K562 (cell line): ENCODE results near the gene NTM. TPM values are rescaled to one million over a fixed set of nuclear protein-coding genes. Genes with fewer than 3 reads are reported as not detected.

Experiments
- ATAC-seq: fragments of 200-7000 bp; cut with Tn5 transposase; 3 replicates; pipeline ENCODE4 v1.9.1; 2020; ENCODE audit warnings: moderate library complexity
- BruUV-seq: library from RNA; stranded (reverse); fragments of 400-500 nt; replicated peaks from 2 replicates; lab custom pipeline; 2021; lab: Mats Ljungman, UMichigan
- CTCF ChIA-PET: fragments of 300-600 bp; formaldehyde crosslinking; extraction: SDS; loops from one replicate; lab custom pipeline; 2021; ENCODE audit warnings: low intra/inter-chr PET ratio; lab: Yijun Ruan, JAX
- POLR2A ChIA-PET: fragments of 300-600, 350-650 bp; sonication (Branson Sonifier 250); formaldehyde crosslinking; extraction: SDS; loops from one replicate; lab custom pipeline; 2021; ENCODE audit warnings: antibody characterized with exemption, inconsistent platforms; lab: Yijun Ruan, JAX
- DNase-seq, 4 experiments: peaks; one replicate each; pipeline versions ENCODE4 v3.0.0 to v3.0.0-alpha.2; 2011 to 2018; ENCODE audit warnings: low spot score in 3 of 4, mixed read lengths in 3 of 4; ENCODE audit errors: extremely low read depth in 1 of 4
- FAIRE-seq: peaks from 2 replicates; lab custom pipeline; 2011; peaks lifted over from hg19 to GRCh38; lab: Jason Lieb, UNC
- H2AFZ ChIP-seq: 2 replicates; pipeline ENCODE4 v1.6.0; 2011; ENCODE audit warnings: low read depth, low read length, control low read depth, inconsistent platforms
- H3K27ac ChIP-seq: fragments of 200-600 bp; 3 replicates; pipeline ENCODE4 v1.8.0; 2011; ENCODE audit warnings: low read depth, mild to moderate bottlenecking, control low read depth, inconsistent platforms, low read length, moderate library complexity, mixed read lengths; ENCODE audit errors: extremely low read depth
- H3K27me3 ChIP-seq, 2 experiments: fragments of 300-600 bp in 1 of 2; 2 replicates in 1 of 2; 3 replicates in 1 of 2; pipeline versions ENCODE4 v1.6.0 to v1.8.0; 2011; ENCODE audit warnings: inconsistent platforms in 2 of 2, low read length in 2 of 2, mild to moderate bottlenecking in 1 of 2, mixed read lengths in 1 of 2, moderate library complexity in 1 of 2; ENCODE audit not compliant: control insufficient read depth in 2 of 2, insufficient read depth in 2 of 2
- H3K36me3 ChIP-seq: fragments of 300-600 bp; 3 replicates; pipeline ENCODE4 v1.8.0; 2011; ENCODE audit warnings: mild to moderate bottlenecking, low read length, inconsistent platforms; ENCODE audit not compliant: control insufficient read depth, insufficient read depth
- H3K4me1 ChIP-seq, 2 experiments: fragments of 200-600 bp in 1 of 2; replicated peaks in 1 of 2; 2 replicates in 1 of 2; 3 replicates in 1 of 2; pipeline versions ENCODE4 v1.5.1 to v1.8.0; 2011; ENCODE audit warnings: inconsistent platforms in 2 of 2, low read length in 2 of 2, mild to moderate bottlenecking in 1 of 2, mixed read lengths in 1 of 2, moderate library complexity in 1 of 2; ENCODE audit not compliant: control insufficient read depth in 2 of 2, insufficient read depth in 2 of 2
- H3K4me2 ChIP-seq: 2 replicates; pipeline ENCODE4 v1.6.1; 2011; ENCODE audit warnings: low read length, control low read depth, inconsistent platforms, mixed read lengths; ENCODE audit not compliant: insufficient read depth
- H3K4me3 ChIP-seq: fragments of 200-600 bp; sonication (generic), shearing (Covaris generic); 2 replicates; pipeline ENCODE4 v1.5.1; 2016; ENCODE audit warnings: control low read depth, inconsistent platforms
- H3K79me2 ChIP-seq: fragments of 200-600 bp; 3 replicates; pipeline ENCODE4 v1.8.0; 2011; ENCODE audit warnings: low read length, inconsistent platforms; ENCODE audit not compliant: control insufficient read depth, insufficient read depth
- H3K9ac ChIP-seq, 2 experiments: 2 replicates each; pipeline versions ENCODE4 v1.6.0 to v1.6.1; 2011; ENCODE audit warnings: low read depth in 2 of 2, low read length in 2 of 2, control low read depth in 1 of 2, inconsistent platforms in 1 of 2, mild to moderate bottlenecking in 1 of 2, mixed read lengths in 1 of 2; ENCODE audit not compliant: insufficient read depth in 1 of 2
- H3K9me1 ChIP-seq: one replicate; pipeline ENCODE4 v1.6.0; 2011; ENCODE audit warnings: inconsistent platforms, mild to moderate bottlenecking, low read length, moderate library complexity; ENCODE audit not compliant: control insufficient read depth, insufficient read depth
- H3K9me3 ChIP-seq: replicated peaks from 2 replicates; pipeline ENCODE4 v1.5.1; 2011; ENCODE audit warnings: low read depth, low read length, inconsistent platforms; ENCODE audit not compliant: control insufficient read depth, insufficient read depth
- H4K20me1 ChIP-seq: replicated peaks from 2 replicates; pipeline ENCODE4 v1.6.1; 2011; ENCODE audit warnings: low read length, inconsistent platforms, mixed read lengths; ENCODE audit not compliant: control insufficient read depth, insufficient read depth
- E2F4 ChIP-seq: sonication (generic); formaldehyde crosslinking; IDR thresholded peaks from 2 replicates; pipeline ENCODE4 v1.8.0; 2022; ENCODE audit warnings: mild to moderate bottlenecking, low read depth, missing genetic modification reagents
- ESRRB ChIP-seq: fragments of 250-450 bp; sonication (Bioruptor Pico); IDR thresholded peaks from 2 replicates; pipeline ENCODE4 v1.5.0; 2020; ENCODE audit warnings: mild to moderate bottlenecking, moderate library complexity, borderline replicate concordance
- ETV5 ChIP-seq: sonication (generic); formaldehyde crosslinking; IDR thresholded peaks from 2 replicates; pipeline ENCODE4 v1.4.0; 2020; ENCODE audit warnings: low read depth, mild to moderate bottlenecking, missing genetic modification reagents
- FOXM1 ChIP-seq, 2 experiments: fragments of 450-650 bp in 1 of 2; sonication (generic) in 1 of 2; formaldehyde crosslinking in 1 of 2; IDR thresholded peaks; 2 replicates each; pipeline versions ENCODE4 v1.6.1 to v1.9.0; 2017 to 2022; ENCODE audit warnings: low read depth in 2 of 2, mild to moderate bottlenecking in 2 of 2, missing genetic modification reagents in 1 of 2, moderate library complexity in 1 of 2
- NR1H2 ChIP-seq: sonication (generic); formaldehyde crosslinking; IDR thresholded peaks from 2 replicates; pipeline ENCODE4 v1.4.0; 2020; ENCODE audit warnings: mild to moderate bottlenecking, missing genetic modification reagents
- PHF21A ChIP-seq: fragments of 450-650 bp; IDR thresholded peaks from 2 replicates; pipeline ENCODE4 v1.6.1; 2017; ENCODE audit warnings: low read depth, borderline replicate concordance
- TFAM ChIP-seq: fragments of 250-450 bp; sonication (Bioruptor Pico); conservative IDR thresholded peaks from 2 replicates; pipeline ENCODE4 v1.5.0; 2021; ENCODE audit warnings: mild to moderate bottlenecking, moderate library complexity
- ZNF347 ChIP-seq: fragments of 450-650 bp; formaldehyde crosslinking; IDR thresholded peaks from 2 replicates; pipeline ENCODE4 v1.4.0; 2020; ENCODE audit warnings: low read depth, mild to moderate bottlenecking, moderate library complexity
- ZSCAN29 ChIP-seq: fragments of 450-650 bp; IDR thresholded peaks from 2 replicates; pipeline ENCODE4 v1.6.1; 2017
- WGBS: fragments of 100-300 bp; shearing (Covaris generic); methylation state at CpG from one replicate; pipeline ENCODE4 v1.1.6; 2016; ENCODE audit warnings: low coverage, mixed read lengths; ENCODE audit not compliant: insufficient coverage; ENCODE audit errors: missing lambda C conversion rate; 5-methylcytosine and 5-hydroxymethylcytosine counted together
- in situ Hi-C: fragments of 300-500 bp; cut with MboI; formaldehyde crosslinking; loops from 4 replicates; pipeline ENCODE4 v1.15.0; 2018; ENCODE audit warnings: inconsistent platforms, mixed read lengths
- intact Hi-C: fragments of 100-400 bp; cut with micrococcal nuclease; formaldehyde crosslinking; loops from 2 replicates; pipeline ENCODE4 v1.14.2; 2022
- polyA plus RNA-seq, 8 experiments: library from polyadenylated mRNA; depleted of rRNA in 4 of 8; stranded (reverse) in 5 of 8; unstranded in 3 of 8; fragments of >200 nt; fragmentation: Nextera tagmentation in 2 of 8; fragmentation: Illumina TruSeq in 1 of 8; extraction: Ambion mirVana in 2 of 8; extraction: Trizol in 1 of 8; gene quantifications; 2 replicates each; pipeline versions ENCODE4 v1.2.1 to v1.2.3, GENCODE V29; 2011 to 2014; ENCODE audit warnings: inconsistent platforms in 1 of 8, missing spikeins in 1 of 8
- total RNA-seq, 7 experiments: library from RNA; depleted of rRNA in 6 of 7; stranded (reverse); fragments of >200 nt in 6 of 7; fragmentation: Illumina TruSeq in 2 of 7; extraction: Trizol in 2 of 7; gene quantifications; 2 replicates each; pipeline versions ENCODE4 v1.2.1 to v1.2.3, GENCODE V29; 2011 to 2021; ENCODE audit warnings: low replicate concordance in 1 of 7
- TF ChIP-seq, protein P1 (sequence below), 2 experiments: fragments of 450-650 bp; IDR thresholded peaks; 2 replicates each; pipeline ENCODE4 v1.6.1; 2018; ENCODE audit warnings: mild to moderate bottlenecking in 2 of 2, low read depth in 1 of 2; ENCODE audit not compliant: partially characterized antibody in 2 of 2

NTM gene
- total and polyA plus RNA-seq, 9 of the 15 experiments (the other 6 are each of a cell fraction or from before 2014, with no cell fraction given): not detected

GRCh38 chr11:131422029-131422428, 51.6 kb downstream of the NTM start:
- no peaks in the 10 kb centered on the region for H3K36me3 ChIP-seq
- FAIRE-seq (no peak), DNase-seq (no peak), ATAC-seq (no peak)
- intact Hi-C loops: no loop called here
- H3K27ac ChIP-seq: no peak overlapping the region
- POLR2A ChIA-PET: interaction anchor here (0.6 kb wide), 1 partner anchor 277 kb away, joined by 3 read pairs; no protein-coding TSS in a partner anchor
- 3% methylated on average over 3 of the region's 3 CpGs for WGBS
- no peaks in the 10 kb centered on the region for H3K79me2 ChIP-seq
- no peak overlapping the region for H3K9ac ChIP-seq
- BruUV-seq: no TSS peak
- no peaks in the 10 kb centered on the region; a peak in 1 of 5 replicates for H3K27me3 ChIP-seq
- TF ChIP-seq NR1H2 (CRISPR knock-in tag) (no peak), E2F4 (CRISPR knock-in tag) (no peak)
- no peak overlapping the region for H3K4me3 ChIP-seq
- CTCF ChIA-PET: no interaction called here
- no peaks in the 10 kb centered on the region for H3K9me3 ChIP-seq
- no peak overlapping the region for H2AFZ ChIP-seq
- in situ Hi-C loops: no loop called here
- H4K20me1 ChIP-seq: no peaks in the 10 kb centered on the region
- H3K4me1 ChIP-seq: no peaks in the 10 kb centered on the region
- no peak overlapping the region for H3K4me2 ChIP-seq
- H3K9me1 ChIP-seq: no peaks in the 10 kb centered on the region

GRCh38 chr11:131422496-131422895, 52.1 kb downstream of the NTM start:
- H3K9ac ChIP-seq: no peak overlapping the region
- in situ Hi-C loops: no loop called here
- no peak overlapping the region for H3K4me3 ChIP-seq
- 0% methylated on average over 4 of the region's 4 CpGs for WGBS
- POLR2A ChIA-PET: interaction anchor here (0.6 kb wide), 1 partner anchor 277 kb away, joined by 3 read pairs; no protein-coding TSS in a partner anchor
- no peaks in the 10 kb centered on the region for H3K9me3 ChIP-seq
- FAIRE-seq (no peak), DNase-seq (no peak), ATAC-seq (no peak)
- H3K4me2 ChIP-seq: no peak overlapping the region
- H4K20me1 ChIP-seq: no peaks in the 10 kb centered on the region
- intact Hi-C loops: no loop called here
- no peaks in the 10 kb centered on the region for H3K36me3 ChIP-seq
- H3K4me1 ChIP-seq: no peaks in the 10 kb centered on the region
- H3K27me3 ChIP-seq: no peaks in the 10 kb centered on the region; a peak in 1 of 5 replicates
- no peak overlapping the region for H2AFZ ChIP-seq
- no peak overlapping the region for H3K27ac ChIP-seq
- no TSS peak for BruUV-seq
- H3K9me1 ChIP-seq: no peaks in the 10 kb centered on the region
- CTCF ChIA-PET: no interaction called here
- no peaks in the 10 kb centered on the region for H3K79me2 ChIP-seq
- TF ChIP-seq ESRRB (CRISPR knock-in tag) (no peak), ZSCAN29 (no peak), FOXM1 (IDR thresholded peaks at IDR 0.05; ENCODE audit: low read depth) (no peak), FOXM1 (CRISPR knock-in tag; IDR thresholded peaks at IDR 0.05; ENCODE audit: low read depth) (no peak), ETV5 (CRISPR knock-in tag) (no peak), TFAM (CRISPR knock-in tag) (no peak), ZNF347 (CRISPR knock-in tag) (no peak), PHF21A (no peak)
- TF ChIP-seq, protein P1, sequence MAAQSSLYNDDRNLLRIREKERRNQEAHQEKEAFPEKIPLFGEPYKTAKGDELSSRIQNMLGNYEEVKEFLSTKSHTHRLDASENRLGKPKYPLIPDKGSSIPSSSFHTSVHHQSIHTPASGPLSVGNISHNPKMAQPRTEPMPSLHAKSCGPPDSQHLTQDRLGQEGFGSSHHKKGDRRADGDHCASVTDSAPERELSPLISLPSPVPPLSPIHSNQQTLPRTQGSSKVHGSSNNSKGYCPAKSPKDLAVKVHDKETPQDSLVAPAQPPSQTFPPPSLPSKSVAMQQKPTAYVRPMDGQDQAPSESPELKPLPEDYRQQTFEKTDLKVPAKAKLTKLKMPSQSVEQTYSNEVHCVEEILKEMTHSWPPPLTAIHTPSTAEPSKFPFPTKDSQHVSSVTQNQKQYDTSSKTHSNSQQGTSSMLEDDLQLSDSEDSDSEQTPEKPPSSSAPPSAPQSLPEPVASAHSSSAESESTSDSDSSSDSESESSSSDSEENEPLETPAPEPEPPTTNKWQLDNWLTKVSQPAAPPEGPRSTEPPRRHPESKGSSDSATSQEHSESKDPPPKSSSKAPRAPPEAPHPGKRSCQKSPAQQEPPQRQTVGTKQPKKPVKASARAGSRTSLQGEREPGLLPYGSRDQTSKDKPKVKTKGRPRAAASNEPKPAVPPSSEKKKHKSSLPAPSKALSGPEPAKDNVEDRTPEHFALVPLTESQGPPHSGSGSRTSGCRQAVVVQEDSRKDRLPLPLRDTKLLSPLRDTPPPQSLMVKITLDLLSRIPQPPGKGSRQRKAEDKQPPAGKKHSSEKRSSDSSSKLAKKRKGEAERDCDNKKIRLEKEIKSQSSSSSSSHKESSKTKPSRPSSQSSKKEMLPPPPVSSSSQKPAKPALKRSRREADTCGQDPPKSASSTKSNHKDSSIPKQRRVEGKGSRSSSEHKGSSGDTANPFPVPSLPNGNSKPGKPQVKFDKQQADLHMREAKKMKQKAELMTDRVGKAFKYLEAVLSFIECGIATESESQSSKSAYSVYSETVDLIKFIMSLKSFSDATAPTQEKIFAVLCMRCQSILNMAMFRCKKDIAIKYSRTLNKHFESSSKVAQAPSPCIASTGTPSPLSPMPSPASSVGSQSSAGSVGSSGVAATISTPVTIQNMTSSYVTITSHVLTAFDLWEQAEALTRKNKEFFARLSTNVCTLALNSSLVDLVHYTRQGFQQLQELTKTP (IDR thresholded peaks at IDR 0.05; ENCODE audit: low read depth in 1 of 2, partially characterized antibody in 2 of 2): no peak
